Stomach (tissue), 9 donors: ENCODE measurements around the gene ADAMTSL3. TPM values are rescaled to one million over a fixed set of nuclear protein-coding genes. Genes with fewer than 3 reads are reported as not detected.

Experiments used
- DNase-seq, 2 donors: peaks; one replicate each; pipeline versions ENCODE4 v3.0.0 to v3.0.0-alpha.2; 2013 to 2019
- H3K27ac ChIP-seq, 5 donors: fragments of 200-600 bp in 4 of 5; sonication (generic) in 4 of 5; one replicate each; pipeline ENCODE4 v1.5.1; 2013 to 2019; ENCODE audit warnings: mild to moderate bottlenecking in 1 of 5, moderate library complexity in 1 of 5
- H3K27me3 ChIP-seq, 3 donors: fragments of 200-600 bp; sonication (generic); one replicate each; pipeline ENCODE4 v1.5.1; 2017 to 2019; ENCODE audit warnings: mixed run types in 1 of 3
- H3K36me3 ChIP-seq, 4 donors: fragments of 200-600 bp; sonication (generic); 1 replicate in 3 of 4; 2 replicates in 1 of 4; pipeline ENCODE4 v1.5.1; 2016 to 2019
- H3K4me1 ChIP-seq, 4 donors: fragments of 200-600 bp; sonication (generic); one replicate each; pipeline ENCODE4 v1.5.1; 2016 to 2019
- H3K4me3 ChIP-seq, 4 donors: fragments of 200-600 bp; sonication (generic) in 3 of 4; one replicate each; pipeline ENCODE4 v1.5.1; 2016 to 2019; ENCODE audit warnings: mild to moderate bottlenecking in 1 of 4
- H3K9me3 ChIP-seq, 4 donors: fragments of 200-600 bp; sonication (generic); one replicate each; pipeline ENCODE4 v1.5.1; 2016 to 2019
- CTCF ChIP-seq, 7 experiments: fragments of 450-650 bp in 4 of 7; fragments of 200-600 bp in 3 of 7; sonication (generic) in 3 of 7; IDR thresholded peaks; one replicate each; pipeline ENCODE4 v1.5.1; 2016 to 2019; ENCODE audit warnings: antibody characterized with exemption in 7 of 7, control low read depth in 2 of 7, mild to moderate bottlenecking in 1 of 7
- EP300 ChIP-seq: sonication (generic); formaldehyde crosslinking; IDR thresholded peaks from one replicate; pipeline ENCODE4 v1.6.1; 2017; ENCODE audit warnings: antibody characterized with exemption
- POLR2A ChIP-seq, 4 donors: fragments of 450-650 bp; IDR thresholded peaks; one replicate each; pipeline ENCODE4 v1.6.1; 2016; ENCODE audit warnings: antibody characterized with exemption in 4 of 4, control low read depth in 2 of 4, mild to moderate bottlenecking in 1 of 4, moderate library complexity in 1 of 4
- POLR2AphosphoS5 ChIP-seq, 3 donors: sonication (generic); formaldehyde crosslinking; IDR thresholded peaks; one replicate each; pipeline ENCODE4 v1.6.1; 2016; ENCODE audit warnings: antibody characterized with exemption in 3 of 3
- WGBS, 5 donors: extraction: QIAGEN DNeasy Blood & Tissue Kit in 3 of 5; methylation state at CpG; one replicate each; pipeline versions ENCODE4 v1.1.5 to v1.1.7; 2013 to 2018; 5-methylcytosine and 5-hydroxymethylcytosine counted together
- intact Hi-C: fragments of 100-400 bp; cut with DNase I; formaldehyde crosslinking; loops from one replicate; pipeline ENCODE4 v1.15.1; 2023; ENCODE audit warnings: low total_unique reads
- polyA plus RNA-seq, 3 donors: library from polyadenylated mRNA; stranded (reverse); fragments of 200-250 nt; gene quantifications; one replicate each; pipeline ENCODE4 v1.2.3, GENCODE V29; 2013
- total RNA-seq, 5 donors: library from RNA; depleted of rRNA; stranded (reverse); fragments of >200 nt; gene quantifications; one replicate each; pipeline versions ENCODE4 v1.1.0 to v1.2.3, GENCODE V29; 2014 to 2016
- donor health status: healthy with polysubstance abuse.
- donor health status: Bipolar disorder and iron deficiency.
- donor health status: healthy.

Gene ADAMTSL3
- total and polyA plus RNA-seq, 8 donors, result 1.1 to 54.9 (median 6.0) TPM

DNA sequence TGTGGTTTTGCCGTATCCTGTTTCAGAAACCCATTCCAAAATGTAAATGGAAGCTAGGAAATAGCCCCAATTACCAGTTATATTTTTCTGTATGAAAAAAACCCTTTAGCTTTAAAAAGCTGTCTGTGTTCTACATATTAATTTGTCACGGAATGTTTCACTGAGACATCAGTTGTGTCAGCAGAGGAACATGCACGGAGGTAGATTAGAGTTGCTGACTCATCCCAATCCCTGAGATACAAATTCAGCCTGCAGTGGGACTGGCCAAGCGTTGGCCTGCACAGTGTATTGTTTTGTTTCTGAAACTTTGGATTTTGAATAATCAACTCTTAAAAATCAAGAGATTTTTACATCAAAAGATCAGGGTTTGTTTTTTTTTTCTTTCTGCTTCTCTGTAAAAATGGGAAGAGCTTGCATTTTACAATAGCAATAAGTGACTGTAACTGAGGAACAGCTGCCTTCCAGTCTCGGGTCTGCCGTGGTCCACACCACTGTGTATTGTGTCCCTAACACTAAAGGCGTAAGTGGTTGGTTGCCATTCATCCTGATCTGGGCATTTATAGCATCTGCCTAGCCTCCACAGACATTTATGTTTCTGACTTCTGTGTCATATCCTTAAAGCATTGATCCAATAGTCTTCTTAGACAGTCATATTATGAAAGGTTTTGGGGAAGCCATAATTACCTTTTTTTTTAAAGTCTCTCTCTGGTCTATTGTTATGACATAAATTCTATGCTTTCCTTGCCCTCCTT, 218.1 kb downstream of the ADAMTSL3 start:
- TF ChIP-seq POLR2A (IDR thresholded peaks at IDR 0.05) (no peak), EP300 (no peak), POLR2AphosphoS5 (IDR thresholded peaks at IDR 0.05) (no peak), CTCF (IDR thresholded peaks at IDR 0.05) (no peak)
- Histone ChIP-seq H3K27me3 (no peaks in the 10 kb centered on the region), H3K4me1 (peaks cover 0 to 19% (median 3%) of the 10 kb centered on the region in 4 donors), H3K27ac (no peak overlapping the region), H3K9me3 (no peaks in the 10 kb centered on the region), H3K36me3 (no peaks in the 10 kb centered on the region), H3K4me3 (no peak overlapping the region)
- WGBS, 5 donors, result 55 to 72% (median 63%) methylated on average over 7 of the region's 7 CpGs
- peak in 1 of 2 donors; percentile 22 for DNase-seq
- intact Hi-C loops, result no loop called here

- intact Hi-C loops, result no loop called here
- Histone ChIP-seq H3K4me3 (no peak overlapping the region), H3K27me3 (no peaks in the 10 kb centered on the region), H3K36me3 (no peaks in the 10 kb centered on the region), H3K9me3 (no peaks in the 10 kb centered on the region), H3K27ac (no peak overlapping the region), H3K4me1 (peaks cover 0 to 15% (median 3%) of the 10 kb centered on the region in 4 donors)
- 80 to 92% (median 85%) methylated on average over 7 of the region's 7 CpGs for whole genome bisulfite sequencing, 5 donors
- TF ChIP-seq CTCF (IDR thresholded peaks at IDR 0.05) (no peak), POLR2A (IDR thresholded peaks at IDR 0.05) (no peak)
- no peak for DNase-seq
Measured at GRCh38 chr15:83873966-83874365, 220.0 kb downstream of the ADAMTSL3 start.

DNA sequence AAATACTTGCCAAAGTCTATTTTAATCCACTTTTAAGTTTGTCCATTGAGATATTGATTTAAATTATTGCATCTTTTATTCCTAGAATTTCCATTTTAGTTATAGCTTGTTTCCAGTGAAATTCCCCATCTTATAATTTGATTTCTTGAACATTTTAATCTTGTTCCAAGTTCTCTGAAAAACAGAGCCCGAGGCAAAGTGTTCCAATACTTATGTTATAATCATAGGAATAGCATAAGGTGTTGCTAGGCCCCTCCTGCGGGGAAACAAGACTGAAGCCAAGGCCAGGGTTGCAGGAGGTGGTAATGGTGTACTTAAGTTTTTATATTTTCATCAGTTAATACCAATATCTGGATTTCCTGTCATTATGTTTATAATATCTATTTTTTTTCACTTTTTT, 226.6 kb downstream of the ADAMTSL3 start:
- intact Hi-C loops, result no loop called here
- Histone ChIP-seq H3K4me3 (no peak overlapping the region), H3K4me1 (no peaks in the 10 kb centered on the region), H3K27ac (no peak overlapping the region), H3K9me3 (no peaks in the 10 kb centered on the region), H3K27me3 (no peaks in the 10 kb centered on the region), H3K36me3 (no peaks in the 10 kb centered on the region)
- WGBS, 5 donors, result 84 to 90% (median 87%) methylated on average over 2 of the region's 2 CpGs
- DNase-seq, result no peak
- no peak for TF ChIP-seq POLR2AphosphoS5 (IDR thresholded peaks at IDR 0.05)
- TF ChIP-seq EP300, result no peak
- no peak for TF ChIP-seq POLR2A (IDR thresholded peaks at IDR 0.05)
- no peak for TF ChIP-seq CTCF (IDR thresholded peaks at IDR 0.05)

- Histone ChIP-seq H3K27me3 (no peaks in the 10 kb centered on the region), H3K4me1 (no peaks in the 10 kb centered on the region), H3K9me3 (no peaks in the 10 kb centered on the region), H3K27ac (no peak overlapping the region), H3K36me3 (no peaks in the 10 kb centered on the region), H3K4me3 (no peak overlapping the region)
- intact Hi-C loops, result no loop called here
- DNase-seq, result no peak
- WGBS, 5 donors, result 78 to 88% (median 85%) methylated on average over 3 of the region's 3 CpGs
- TF ChIP-seq CTCF (IDR thresholded peaks at IDR 0.05) (no peak), EP300 (no peak), POLR2AphosphoS5 (IDR thresholded peaks at IDR 0.05) (no peak), POLR2A (IDR thresholded peaks at IDR 0.05) (no peak)
Measured at GRCh38 chr15:83881156-83881555, 227.2 kb downstream of the ADAMTSL3 start.
